CD4-positive, alpha-beta T cell treated with Interferon alpha-2 for 1 hour (primary cell): ENCODE data around the gene C1orf232.
A peak's percentile ranks its signal among the peaks of the same experiment; 100 is the strongest.

Experiments used
- DNase-seq, 2 donors: peaks; one replicate each; pipeline ENCODE4 v3.0.0-alpha.2; 2020 to 2022

Gene C1orf232

DNA sequence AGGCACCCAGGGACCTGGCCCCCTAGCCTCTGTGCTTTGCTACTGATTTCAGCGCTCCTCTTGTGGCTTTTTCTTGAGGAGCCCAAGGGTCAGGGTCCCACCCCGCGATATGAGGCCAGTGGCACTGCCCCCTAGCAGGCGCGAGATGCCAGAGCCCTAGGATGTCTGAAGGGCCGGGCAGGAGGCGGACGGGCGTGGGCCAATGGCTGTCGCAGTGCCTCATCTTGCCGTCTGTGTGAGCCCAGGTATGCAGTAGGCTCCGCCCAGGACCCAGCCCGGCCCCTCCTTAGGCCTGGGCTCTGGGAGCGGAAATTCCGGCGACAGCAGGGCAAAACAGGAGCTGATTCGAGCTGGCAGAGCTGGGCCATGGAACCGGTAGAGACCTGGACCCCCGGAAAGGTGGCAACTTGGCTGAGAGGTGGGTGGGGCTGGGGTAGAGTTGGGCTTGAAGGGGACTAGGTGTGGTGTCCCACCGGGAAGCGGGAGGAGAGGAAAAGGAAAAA is 8.5 kb upstream of the C1orf232 start, which contains the start of gene CNKSR1:
CNKSR1 (plus strand) TSS at position 310 of the 503 bp plus-strand sequence; CDS start at position 367, 57 bp downstream.
- peak in 1 of 2 donors; percentile 30 for DNase-seq

DNA sequence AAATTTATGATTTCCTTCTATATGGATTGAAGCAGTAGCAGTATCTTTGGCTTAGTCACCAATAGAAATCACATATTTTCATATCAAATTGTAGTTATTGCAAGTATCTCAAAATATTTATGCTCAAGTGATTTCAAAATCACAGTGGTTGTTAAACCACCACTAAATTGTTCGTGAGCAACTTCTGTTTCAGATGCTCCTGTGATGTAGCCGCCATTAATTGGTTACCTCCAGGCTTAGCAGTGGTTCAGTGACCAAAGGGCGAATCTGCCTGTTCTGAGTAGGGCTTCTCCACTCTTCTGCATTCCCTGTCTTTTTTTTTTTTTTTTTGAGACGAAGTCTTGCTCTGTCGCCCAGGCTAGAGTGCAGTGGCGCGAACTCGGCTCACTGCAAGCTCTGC is 6.6 kb upstream of the C1orf232 start:
- DNase-seq, result no peak

DNA sequence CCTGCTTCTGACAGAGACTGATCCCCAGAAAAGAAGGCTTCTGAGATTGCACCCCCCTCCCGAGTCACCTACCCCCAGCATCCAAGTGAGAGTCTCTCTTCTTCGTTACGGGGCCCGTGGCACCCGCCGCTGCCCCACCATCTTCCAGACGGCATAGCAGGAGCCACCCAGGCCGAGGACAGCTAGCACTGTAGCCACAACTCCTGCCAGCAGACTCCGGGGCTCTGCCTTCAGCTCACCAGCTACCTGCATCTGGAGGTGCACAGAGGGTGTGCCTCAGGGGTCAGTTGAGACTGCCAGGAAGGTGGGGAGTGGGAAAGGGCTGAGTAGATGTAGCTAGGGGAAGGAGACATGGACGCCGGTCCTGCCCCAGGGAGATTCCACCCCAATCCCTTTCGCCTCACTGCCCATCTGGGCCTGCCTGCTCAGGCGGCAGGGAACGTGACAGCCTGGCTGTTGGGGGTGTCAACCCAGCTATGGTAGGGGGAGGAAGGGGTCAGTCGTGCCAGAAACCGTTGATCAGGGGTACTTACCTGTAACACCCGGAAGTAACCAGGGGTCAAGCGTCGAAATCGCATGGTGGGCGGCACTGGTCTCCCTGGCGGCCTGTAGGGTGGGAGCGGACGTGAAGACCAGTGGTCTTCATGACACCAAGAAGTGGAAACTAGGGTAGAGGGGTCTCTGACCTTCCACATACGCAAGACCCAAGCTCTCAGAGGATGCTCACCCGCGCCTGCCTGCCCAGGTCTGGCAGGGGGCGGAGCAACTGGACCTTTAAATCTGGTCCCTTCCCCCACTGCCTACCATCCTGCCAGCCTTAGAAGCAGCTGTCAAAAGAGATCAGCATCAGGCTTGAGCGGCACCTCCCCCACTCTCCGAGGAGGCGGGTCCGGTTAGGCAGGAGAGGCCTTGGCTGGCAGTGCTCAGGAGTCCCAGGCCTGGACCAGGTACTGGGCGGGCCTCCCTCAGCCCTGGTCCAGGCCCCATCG is 2.6 kb upstream of the C1orf232 start, which contains the start of gene ZNF593OS:
ZNF593OS (minus strand) TSS at position 749 of the 989 bp plus-strand sequence; CDS start at position 578, 171 bp downstream.
- DNase-seq, result no peak

DNA sequence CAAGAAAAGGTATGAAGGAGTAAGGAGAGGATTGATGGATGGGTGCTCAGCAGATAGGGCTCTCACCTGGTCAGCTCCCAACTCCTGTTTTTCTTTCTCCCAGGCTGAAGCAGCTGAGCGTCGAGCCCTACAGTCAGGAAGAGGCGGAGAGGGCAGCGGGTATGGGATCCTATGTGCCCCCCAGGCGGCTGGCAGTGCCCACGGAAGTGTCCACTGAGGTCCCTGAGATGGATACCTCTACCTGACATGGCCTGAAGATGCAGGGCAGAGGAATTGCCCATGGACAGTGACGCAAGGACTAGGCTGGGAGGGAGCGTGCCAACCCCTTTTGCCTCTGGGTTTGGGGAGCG is 1.7 kb upstream of the C1orf232 start:
- DNase-seq, result no peak

DNA sequence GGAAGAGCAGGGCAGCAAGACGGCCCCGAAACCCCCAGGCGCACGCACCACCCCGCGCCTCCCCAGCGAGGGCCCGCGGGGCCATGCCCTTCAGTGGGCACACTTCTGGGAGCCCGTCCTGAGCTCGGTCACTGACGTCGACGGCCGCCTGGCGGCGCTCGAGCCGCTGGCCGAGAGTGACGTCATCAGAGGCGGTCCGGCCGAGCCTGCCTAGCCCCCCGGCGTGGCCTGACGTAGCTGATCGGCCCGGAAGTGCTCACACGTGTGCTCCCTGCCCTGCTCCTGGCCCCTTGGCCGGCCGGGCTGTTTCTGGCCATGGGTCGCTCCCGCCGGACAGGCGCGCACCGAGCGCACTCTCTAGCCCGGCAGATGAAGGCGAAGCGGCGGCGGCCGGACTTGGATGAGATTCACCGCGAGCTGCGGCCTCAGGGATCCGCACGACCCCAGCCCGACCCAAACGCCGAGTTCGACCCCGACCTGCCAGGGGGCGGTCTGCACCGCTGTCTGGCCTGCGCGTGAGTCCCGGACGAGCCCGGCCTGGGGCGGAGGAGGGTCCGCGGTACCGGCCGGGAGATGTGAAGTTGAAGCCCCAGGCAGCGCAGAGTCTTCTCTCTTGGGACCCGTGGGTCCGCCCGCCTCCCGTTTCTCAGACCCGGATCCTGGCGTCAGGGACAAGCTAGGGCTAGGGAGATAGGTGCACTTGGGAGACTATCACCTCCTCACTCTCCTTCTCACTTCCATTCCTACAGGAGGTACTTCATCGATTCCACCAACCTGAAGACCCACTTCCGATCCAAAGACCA is 1.1 kb upstream of the C1orf232 start, which contains the start of gene ZNF593:
ZNF593 (plus strand) TSS at position 240 of the 803 bp plus-strand sequence; CDS start at position 316, 76 bp downstream.
- DNase-seq, result peak; percentile 89 to 92

DNA sequence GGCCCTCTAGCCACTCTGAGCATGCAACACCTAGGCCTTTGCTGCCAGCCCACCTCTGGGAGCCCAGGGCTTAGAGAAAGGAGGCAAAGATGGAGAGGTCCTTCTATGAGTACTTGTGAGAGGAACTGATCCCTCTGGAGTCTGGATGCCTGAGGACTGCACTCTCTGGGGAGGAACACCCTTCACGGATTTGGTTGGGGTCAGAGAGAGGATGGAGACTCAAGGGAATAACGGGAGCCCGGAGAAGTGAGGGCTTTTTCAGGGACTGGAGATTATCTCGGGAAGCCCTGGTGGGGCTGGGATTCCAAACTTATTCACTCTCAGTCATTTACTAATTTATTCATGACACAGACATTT is 413 bp upstream of the C1orf232 start:
- DNase-seq, result no peak

DNA sequence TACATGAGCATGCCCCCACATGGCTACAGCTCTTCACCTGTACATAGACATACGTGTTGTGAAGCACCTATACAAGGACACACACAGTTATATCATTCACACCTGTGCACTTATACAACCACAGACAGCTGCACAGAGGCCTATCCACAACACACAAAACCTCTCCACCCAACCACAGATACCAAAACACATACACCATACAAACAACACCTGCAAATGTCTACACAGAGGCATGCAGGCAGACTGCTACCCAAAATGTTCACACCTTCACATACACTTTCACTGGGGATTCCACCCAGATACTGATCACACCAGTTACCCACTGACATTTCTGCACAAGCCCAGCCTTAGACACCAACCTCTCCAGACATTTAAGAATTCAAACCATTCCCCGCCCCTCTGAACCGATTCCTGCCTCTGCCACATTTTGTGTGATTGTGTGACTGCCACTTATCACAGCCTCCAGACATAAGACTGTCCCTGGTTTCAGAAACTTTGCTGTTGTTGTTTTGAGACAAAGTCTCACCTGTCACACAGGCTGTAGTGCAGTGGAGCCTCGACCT is 2.0 kb downstream of the C1orf232 start:
- no peak for DNase-seq

DNA sequence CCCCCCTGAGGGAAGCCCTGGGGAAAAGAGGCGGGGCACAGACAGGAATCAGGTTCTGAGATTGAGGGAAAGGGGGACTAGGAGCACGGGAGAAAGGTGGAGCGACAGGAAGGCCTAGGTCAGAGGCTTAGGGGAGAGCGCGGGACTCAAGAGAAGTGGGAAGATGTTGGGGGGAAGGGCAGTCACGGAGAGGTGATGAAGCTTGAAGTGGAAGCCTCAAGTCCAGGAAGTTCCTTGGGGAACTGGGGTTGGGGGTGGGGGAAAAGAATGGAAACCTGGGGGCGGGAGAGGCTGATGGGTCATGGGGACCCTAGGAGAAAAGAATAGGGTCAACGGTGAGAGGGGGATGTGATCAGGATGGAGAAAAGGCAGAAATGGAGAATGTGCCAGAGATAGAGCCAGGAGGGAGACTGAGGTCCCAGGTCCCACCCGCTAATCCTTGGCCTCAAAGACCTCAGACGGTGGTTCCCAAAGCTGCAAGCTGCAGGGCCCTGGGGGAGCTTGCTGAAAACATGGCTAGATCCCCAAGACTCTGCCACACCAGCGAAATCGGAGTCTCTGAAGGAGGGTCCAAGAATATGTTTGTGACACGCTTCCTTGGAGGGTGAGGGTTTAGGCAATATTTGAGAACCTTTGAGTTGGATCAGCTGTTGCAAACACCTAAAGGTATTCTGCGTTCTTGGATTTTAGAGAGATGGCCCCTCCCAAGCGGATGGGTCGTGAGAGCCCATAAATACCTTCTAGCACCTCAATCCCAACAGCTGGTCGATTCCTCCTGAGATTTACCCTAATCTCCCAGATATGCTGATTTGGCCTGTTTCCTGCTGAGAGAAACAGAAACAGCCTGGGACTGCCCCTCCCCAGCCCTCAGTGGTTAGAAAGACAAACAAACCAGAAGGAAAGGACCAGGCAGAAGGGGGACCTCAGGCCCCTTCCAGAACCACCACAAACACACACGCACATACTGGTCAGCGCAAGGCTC is 3.6 kb downstream of the C1orf232 start:
- no peak for DNase-seq

DNA sequence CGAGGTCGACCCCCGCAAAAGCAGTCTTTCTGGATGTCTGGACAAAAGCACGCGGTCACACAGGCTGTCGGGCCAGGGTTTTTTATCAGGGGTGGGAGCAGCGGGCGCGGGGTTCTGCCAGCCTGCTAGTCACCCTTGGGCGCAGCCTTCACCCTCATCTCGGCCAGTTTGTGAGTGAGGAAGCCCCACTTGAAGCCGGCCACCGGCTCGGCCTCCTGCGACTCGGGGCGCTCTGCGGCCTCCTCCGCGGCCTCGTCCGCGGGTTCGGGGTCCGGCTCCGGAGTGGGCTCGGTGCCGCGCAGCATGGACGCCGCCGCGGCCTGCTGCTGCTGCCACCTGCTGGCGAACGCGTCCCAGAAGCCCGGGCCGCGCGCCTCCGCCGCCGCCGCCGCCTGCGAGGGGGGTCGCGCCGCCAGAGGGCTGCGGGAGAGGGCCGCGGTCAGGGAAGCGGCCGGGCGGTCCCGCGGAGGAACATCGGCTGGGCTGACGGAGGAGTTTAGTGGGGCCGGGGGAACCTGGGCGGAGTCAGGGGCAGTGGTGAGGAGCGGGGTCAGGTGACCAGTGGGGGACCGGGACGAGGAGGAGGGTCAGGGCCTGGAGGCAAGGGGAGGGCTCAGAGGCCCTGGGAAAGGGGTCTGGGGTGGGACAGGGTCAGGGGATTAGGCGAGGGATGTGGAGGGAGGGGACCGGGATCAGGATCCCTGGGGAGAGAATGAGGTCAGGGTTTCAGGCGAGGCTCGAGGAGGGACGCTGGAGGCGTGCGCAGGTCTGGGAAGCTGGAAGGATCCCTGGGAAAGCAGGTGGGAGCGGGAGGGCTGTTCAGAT is 4.5 kb downstream of the C1orf232 start:
- DNase-seq, result peak; percentile 22 to 59

DNA sequence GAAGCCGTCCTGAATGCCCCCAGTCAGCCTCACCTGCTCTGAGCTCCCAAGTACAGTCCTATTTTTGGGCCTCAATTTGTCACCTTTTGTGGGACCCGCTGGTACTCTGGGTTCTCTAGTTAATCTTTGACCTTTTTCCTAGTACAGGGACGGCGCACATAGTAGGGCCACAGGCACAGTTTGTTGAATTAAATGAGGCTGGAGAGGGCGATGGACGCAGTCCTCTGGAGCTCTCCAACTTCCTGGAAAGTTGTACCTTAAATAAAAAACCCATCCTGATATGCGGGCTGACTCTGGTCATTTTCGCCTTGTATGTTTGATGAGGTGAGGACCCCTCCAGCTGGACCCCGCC is 5.1 kb downstream of the C1orf232 start:
- DNase-seq, result no peak

DNA sequence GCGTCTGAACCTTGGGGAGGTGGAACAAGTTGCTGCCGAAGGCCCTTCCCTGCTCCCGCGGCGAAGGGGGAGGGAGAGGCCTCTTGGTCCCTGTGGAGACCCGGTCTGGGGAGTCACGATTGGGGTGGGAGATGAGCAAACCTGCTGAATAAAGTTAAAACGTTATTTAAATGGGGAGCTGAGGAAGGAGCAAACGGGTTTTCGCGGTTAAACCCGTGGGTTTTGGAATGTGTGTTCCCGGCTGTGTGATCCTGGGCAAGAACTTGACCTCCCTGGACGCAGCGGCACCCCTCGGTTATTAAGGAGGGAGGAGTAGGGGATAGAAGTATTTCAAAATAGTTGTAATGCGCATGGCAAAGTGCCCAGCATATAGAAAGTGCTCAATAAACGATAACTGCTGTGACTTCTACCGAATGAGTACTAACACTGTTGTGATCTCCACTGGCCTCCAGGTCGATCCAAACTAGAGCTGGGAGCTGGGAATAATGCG is 6.5 kb downstream of the C1orf232 start:
- DNase-seq, result no peak

DNA sequence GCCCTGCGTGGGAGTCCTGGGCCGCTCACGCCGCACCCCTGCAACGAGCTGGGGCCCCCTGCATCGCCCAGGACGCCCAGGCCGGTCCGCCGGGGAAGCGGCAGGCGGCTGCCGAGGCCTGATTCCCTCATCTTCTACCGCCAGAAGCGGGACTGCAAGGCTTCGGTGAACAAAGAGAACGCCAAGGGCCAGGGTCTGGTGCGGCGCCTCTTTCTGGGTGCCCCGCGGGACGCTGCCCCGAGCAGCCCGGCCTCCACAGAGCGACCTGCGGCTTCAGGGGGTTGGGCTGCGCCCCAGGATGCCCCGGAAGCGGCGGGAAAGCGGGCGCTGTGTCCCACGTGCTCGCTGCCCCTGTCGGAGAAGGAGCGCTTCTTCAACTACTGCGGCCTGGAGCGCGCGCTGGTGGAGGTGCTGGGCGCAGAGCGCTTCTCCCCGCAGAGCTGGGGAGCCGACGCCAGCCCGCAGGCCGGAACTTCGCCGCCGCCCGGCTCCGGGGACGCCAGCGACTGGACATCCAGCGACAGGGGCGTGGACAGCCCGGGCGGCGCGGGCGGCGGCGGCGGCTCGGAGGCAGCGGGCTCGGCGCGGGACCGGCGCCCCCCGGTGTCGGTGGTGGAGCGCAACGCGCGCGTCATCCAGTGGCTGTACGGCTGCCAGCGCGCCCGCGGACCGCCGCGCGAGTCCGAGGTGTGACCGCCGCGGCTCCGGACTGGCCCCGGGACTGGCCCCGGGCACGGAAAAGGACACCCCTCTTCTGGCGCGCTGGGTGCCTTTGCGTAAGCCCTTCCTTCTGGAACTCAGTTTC is 7.1 kb downstream of the C1orf232 start:
- DNase-seq, result peak; percentile 10 to 38

DNA sequence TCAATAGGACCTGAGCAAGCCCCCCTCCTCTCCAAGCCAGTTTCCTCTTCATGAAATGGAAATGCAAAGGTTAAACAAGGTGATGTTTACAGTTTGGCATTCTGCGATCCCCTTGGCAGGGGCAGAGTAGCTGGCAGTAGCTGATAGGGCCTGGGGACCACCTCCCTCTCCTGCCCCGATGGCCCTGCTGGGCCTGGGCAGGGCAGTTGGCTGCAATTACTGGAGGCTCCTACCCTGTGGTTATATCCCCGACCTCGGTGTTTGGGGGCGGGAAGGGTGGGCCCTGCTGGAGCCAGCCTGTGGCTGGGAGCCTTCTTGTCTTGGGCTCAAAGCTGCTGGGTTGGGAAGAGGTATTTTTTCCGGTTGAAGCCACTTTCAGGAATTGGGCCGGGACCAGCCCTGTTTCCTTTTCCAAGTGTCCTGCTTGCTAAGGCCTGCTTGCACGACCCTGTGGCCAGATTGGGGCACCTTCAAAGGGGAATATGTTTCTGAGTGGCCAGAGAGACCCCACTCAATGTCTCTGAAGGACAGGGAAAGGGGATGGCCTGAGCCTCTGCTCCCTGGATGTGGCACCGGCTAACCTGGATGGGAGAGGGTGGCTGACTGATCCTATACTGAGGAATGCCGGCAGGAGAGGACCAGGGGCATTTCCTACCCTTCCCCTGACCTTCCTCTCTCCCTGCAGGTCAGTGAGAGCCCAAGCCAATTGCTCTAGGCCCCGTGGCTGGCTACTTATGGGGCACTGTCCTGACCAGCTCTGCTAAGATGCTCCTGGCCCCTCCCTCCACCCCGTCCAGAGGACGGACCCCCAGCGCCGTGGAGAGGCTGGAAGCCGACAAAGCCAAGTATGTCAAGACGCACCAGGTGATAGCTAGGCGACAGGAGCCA is 8.0 kb downstream of the C1orf232 start:
- no peak for DNase-seq

DNA sequence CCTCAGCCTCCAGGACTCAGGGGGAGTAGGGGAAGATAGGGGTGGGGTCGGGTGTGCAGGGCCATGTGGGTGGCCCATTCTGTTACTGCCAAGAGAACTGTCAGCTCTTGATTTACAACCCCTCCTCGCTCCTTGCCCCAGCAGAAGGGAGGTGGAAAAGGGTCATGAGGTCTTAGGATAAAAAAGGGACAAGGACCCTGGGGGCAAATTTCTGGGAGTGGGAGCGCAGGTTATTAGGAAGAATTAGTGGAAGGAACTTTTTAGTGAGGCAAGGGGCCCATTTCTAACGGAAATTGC is 9.1 kb downstream of the C1orf232 start:
- no peak for DNase-seq

DNA sequence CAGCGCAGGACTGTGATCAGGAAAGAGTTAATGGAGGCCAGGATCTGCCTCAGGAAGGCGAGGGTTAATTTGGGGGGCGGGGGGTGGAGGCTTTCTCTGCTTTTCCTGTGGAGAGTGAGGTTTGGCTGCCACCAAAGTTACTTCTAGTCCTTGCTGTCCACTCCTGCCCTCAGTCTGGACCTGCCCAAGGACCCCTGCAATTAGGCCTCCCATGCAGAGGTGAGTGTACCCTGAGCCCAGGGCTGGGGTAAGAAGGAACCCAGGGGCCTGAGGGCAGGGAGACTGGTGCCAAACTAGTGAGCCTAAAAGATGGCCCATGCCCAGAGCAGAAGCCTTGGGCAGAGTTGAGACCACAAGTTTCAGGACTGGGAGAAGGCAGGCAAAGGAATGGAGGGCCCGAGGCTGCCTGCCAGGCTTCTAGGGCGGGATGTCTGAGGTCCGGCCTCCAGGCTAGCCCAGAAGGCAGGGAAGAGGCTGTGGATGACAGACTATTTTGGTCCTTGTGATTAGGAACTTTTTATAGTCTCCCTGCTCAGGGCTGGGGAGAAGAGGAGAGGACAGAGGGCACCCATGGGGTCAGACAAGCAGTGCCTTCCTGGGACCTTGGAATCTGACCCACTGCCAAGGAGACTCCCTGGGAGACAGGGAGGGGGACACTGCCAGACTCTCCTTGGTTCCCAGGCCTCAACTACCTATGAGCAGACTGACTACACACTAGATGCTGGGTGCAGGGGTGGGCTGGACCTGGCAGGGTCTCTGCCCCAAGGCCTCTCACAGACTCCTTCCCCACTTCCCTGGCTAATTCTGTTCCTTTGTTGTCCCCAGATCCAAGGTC is 9.6 kb downstream of the C1orf232 start, which contains the start of gene FAM110D:
FAM110D (plus strand) TSS at position 172 of the 835 bp plus-strand sequence. CDS start 2,213 bp downstream, outside the sequence.
- DNase-seq, result no peak

DNA sequence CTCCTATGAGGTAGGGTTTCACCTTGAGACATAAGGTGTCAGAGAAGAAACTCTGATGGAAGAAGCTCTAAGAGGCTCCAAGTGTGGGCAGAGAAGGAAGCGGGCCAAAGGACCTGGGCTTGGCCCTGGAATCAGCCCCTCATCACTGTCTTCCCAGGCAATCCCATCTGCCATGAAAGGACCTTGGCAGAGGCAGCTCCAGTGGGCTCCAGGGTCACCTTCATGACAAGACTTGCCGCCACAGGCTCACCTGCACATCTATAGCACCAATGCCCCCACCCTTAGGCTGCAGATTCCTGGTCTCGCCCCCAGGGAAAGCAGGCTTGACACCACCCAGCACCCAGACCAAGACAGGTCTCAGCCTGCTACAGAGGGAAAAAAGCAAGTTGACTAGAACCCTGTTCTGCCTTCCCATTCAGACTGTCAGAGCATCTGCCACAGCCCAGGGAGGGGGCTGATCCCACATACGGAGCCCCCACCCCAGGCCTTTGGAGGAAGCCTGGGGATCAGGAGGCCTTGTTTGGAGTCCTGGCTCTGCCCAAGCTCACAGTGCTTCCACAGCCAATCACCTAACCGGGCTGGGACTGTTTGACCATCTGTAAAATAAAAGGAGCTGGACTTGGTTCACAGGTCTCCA is 10.4 kb downstream of the C1orf232 start:
- DNase-seq, result no peak
